NCI-H1417 treated with DMSO at 0.1 percent for 48 hours (cell line): ENCODE results near the gene GRK7.
"Not testable (repeated sequence)": the region's sequence is repeated elsewhere in the genome, so short reads cannot be mapped to it uniquely, and the experiment has no call there.

ENCODE experiments used
- DNase-seq: peaks from one replicate; lab custom pipeline; 2025; lab: John Stamatoyannopoulos, UW

The GRK7 gene

GRCh38 chr3:141795741-141796080 is 32.5 kb downstream of the GRK7 start:
- DNase-seq, result no peak

GRCh38 chr3:141796081-141796888 is 33.1 kb downstream of the GRK7 start:
- DNase-seq, result no peak

- DNase-seq, result no peak
Measured at GRCh38 chr3:141796889-141797781, 33.9 kb downstream of the GRK7 start.

GRCh38 chr3:141797819-141798447 is 34.7 kb downstream of the GRK7 start:
- no peak for DNase-seq

GRCh38 chr3:141798448-141798845 is 35.2 kb downstream of the GRK7 start:
- no peak for DNase-seq

- no peak for DNase-seq
Measured at GRCh38 chr3:141802316-141803077, 39.3 kb downstream of the GRK7 start.

GRCh38 chr3:141803538-141803937 is 40.3 kb downstream of the GRK7 start:
- DNase-seq, result not testable (repeated sequence)

GRCh38 chr3:141804447-141804777 is 41.2 kb downstream of the GRK7 start:
- DNase-seq, result no peak

GRCh38 chr3:141804778-141805639 is 41.8 kb downstream of the GRK7 start:
- DNase-seq, result no peak

- DNase-seq, result no peak
Measured at GRCh38 chr3:141807277-141808033, 44.2 kb downstream of the GRK7 start.

GRCh38 chr3:141808586-141808985 is 45.4 kb downstream of the GRK7 start:
- no peak for DNase-seq

- DNase-seq, result no peak
Measured at GRCh38 chr3:141810161-141810560, 47.0 kb downstream of the GRK7 start.

- no peak for DNase-seq
Measured at GRCh38 chr3:141811348-141811747, 48.1 kb downstream of the GRK7 start.

GRCh38 chr3:141812084-141812483 is 48.9 kb downstream of the GRK7 start:
- no peak for DNase-seq

GRCh38 chr3:141812586-141812985 is 49.4 kb downstream of the GRK7 start:
- no peak for DNase-seq
